Cardiac muscle cell (in vitro differentiated cells and primary cell): Measurements from ENCODE around the gene MAPK8. TPM values are rescaled to one million over a fixed set of nuclear protein-coding genes. Genes with fewer than 3 reads are reported as not detected.
A peak's percentile ranks its signal among the peaks of the same experiment; 100 is the strongest.

Experiments
- DNase-seq, 2 donors: peaks; one replicate each; pipeline versions ENCODE4 v3.0.0 to v3.0.0-alpha.2; 2010 to 2017; ENCODE audit warnings: low read depth in 1 of 2, low spot score in 1 of 2
- H3K27ac ChIP-seq: fragments of 200-600 bp; sonication (generic); 2 replicates; pipeline ENCODE4 v1.5.1; 2016
- H3K27me3 ChIP-seq: fragments of 200-600 bp; sonication (generic); 2 replicates; pipeline ENCODE4 v1.6.0; 2016; ENCODE audit warnings: control low read depth
- H3K36me3 ChIP-seq: fragments of 200-600 bp; sonication (generic); 2 replicates; pipeline ENCODE4 v1.5.1; 2016; ENCODE audit warnings: control low read depth
- H3K4me1 ChIP-seq: fragments of 200-600 bp; sonication (generic); 2 replicates; pipeline ENCODE4 v1.8.1; 2017; ENCODE audit warnings: low read depth, mild to moderate bottlenecking, mixed run types
- H3K4me3 ChIP-seq: fragments of 200-600 bp; sonication (generic); 2 replicates; pipeline ENCODE4 v1.5.1; 2016; ENCODE audit warnings: mild to moderate bottlenecking
- H3K9me3 ChIP-seq: fragments of 200-600 bp; sonication (generic); 2 replicates; pipeline ENCODE4 v1.5.1; 2017; ENCODE audit warnings: low read depth, mild to moderate bottlenecking, control low read depth
- CTCF ChIP-seq: IDR thresholded peaks from 2 replicates; pipeline ENCODE4 v1.5.1; 2012; ENCODE audit warnings: low read depth, mild to moderate bottlenecking, low read length
- polyA plus RNA-seq: library from polyadenylated mRNA; unstranded; fragments of >200 nt; fragmentation: Nextera tagmentation; extraction: Ambion mirVana; gene quantifications from 2 replicates; pipeline ENCODE4 v1.2.1, GENCODE V29; 2016
- total RNA-seq: library from RNA; depleted of rRNA; stranded (reverse); fragments of >200 nt; gene quantifications from 2 replicates; pipeline ENCODE4 v1.2.3, GENCODE V29; 2016

The MAPK8 gene
- total and polyA plus RNA-seq, 2 experiments from 2014 or later = 15.4 to 40.8 TPM

GRCh38 chr10:48399551-48399950 is 93.1 kb downstream of the MAPK8 start:
- Histone ChIP-seq H3K4me1 (peaks cover 16% of the 10 kb centered on the region), H3K36me3 (no peaks in the 10 kb centered on the region), H3K4me3 (no peak overlapping the region), H3K9me3 (no peaks in the 10 kb centered on the region), H3K27me3 (no peaks in the 10 kb centered on the region), H3K27ac (peak overlapping the region; percentile 51)
- TF ChIP-seq CTCF = no peak
- DNase-seq = no peak

GRCh38 chr10:48400129-48400849 is 93.8 kb downstream of the MAPK8 start:
- no peak overlapping the region for H3K27ac ChIP-seq
- no peaks in the 10 kb centered on the region for H3K27me3 ChIP-seq
- H3K4me1 ChIP-seq = peaks cover 16% of the 10 kb centered on the region
- H3K9me3 ChIP-seq = no peaks in the 10 kb centered on the region
- H3K36me3 ChIP-seq = no peaks in the 10 kb centered on the region
- no peak overlapping the region for H3K4me3 ChIP-seq
- DNase-seq = no peak
- TF ChIP-seq CTCF = no peak

DNA sequence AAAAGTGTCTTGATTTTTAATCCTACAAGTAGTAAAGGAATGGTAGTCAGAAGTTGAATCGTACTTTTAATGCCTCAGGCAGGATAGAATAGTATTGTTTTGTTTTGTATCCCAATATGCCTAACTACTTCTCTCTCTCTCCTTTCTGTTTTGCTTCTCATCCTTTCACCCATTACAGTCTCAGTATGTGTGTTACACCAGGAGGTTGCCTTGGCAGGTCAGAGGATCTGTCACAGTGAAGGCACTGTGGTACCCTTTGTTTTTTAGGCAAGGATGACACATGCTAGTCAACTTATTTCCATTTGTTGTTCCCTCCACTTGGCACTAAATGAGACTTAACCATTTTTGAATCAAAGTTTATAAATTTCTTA is 94.4 kb downstream of the MAPK8 start:
- no peaks in the 10 kb centered on the region for H3K9me3 ChIP-seq
- no peaks in the 10 kb centered on the region for H3K27me3 ChIP-seq
- H3K36me3 ChIP-seq = no peaks in the 10 kb centered on the region
- DNase-seq = no peak
- H3K4me1 ChIP-seq = peaks cover 16% of the 10 kb centered on the region
- H3K4me3 ChIP-seq = no peak overlapping the region
- no peak for TF ChIP-seq CTCF
- H3K27ac ChIP-seq = no peak overlapping the region

GRCh38 chr10:48404646-48405045 is 98.2 kb downstream of the MAPK8 start:
- peaks cover 7% of the 10 kb centered on the region for H3K4me1 ChIP-seq
- no peak overlapping the region for H3K4me3 ChIP-seq
- H3K9me3 ChIP-seq = no peaks in the 10 kb centered on the region
- H3K36me3 ChIP-seq = no peaks in the 10 kb centered on the region
- peak in 1 of 2 donors; percentile 92 for DNase-seq
- no peak for TF ChIP-seq CTCF
- no peaks in the 10 kb centered on the region for H3K27me3 ChIP-seq
- H3K27ac ChIP-seq = no peak overlapping the region

- TF ChIP-seq CTCF = no peak
- H3K4me3 ChIP-seq = no peak overlapping the region
- DNase-seq = peak in 1 of 2 donors; percentile 10
- peaks cover 7% of the 10 kb centered on the region for H3K36me3 ChIP-seq
- H3K9me3 ChIP-seq = no peaks in the 10 kb centered on the region
- H3K27ac ChIP-seq = no peak overlapping the region
- H3K27me3 ChIP-seq = no peaks in the 10 kb centered on the region
- no peaks in the 10 kb centered on the region for H3K4me1 ChIP-seq
Measured at GRCh38 chr10:48406204-48406603, 99.7 kb downstream of the MAPK8 start.
